Activated T-helper 2 cell treated with anti-CD3 and anti-CD28 coated beads, Interferon-gamma antibody, Interleukin-2, Interleukin-4, amounts not matched to agents 10 μg/mL and 5 μg/mL and 100 μg/mL, durations not matched to agents 14 hours and 24 hours and 36 hours (primary cell): ENCODE measurements around the gene SLC35F4. TPM values are rescaled to one million over a fixed set of nuclear protein-coding genes. Genes with fewer than 3 reads are reported as not detected.
"Not testable (repeated sequence)": the region's sequence is repeated elsewhere in the genome, so short reads cannot be mapped to it uniquely, and the experiment has no call there.

ENCODE experiments used
- DNase-seq: peaks from one replicate; pipeline ENCODE4 v3.0.0; 2021; ENCODE audit warnings: low spot score
- H3K27ac Mint-ChIP-seq: one replicate; pipeline ENCODE4 v1.8.0; 2021; ENCODE audit warnings: mixed read lengths
- H3K27me3 Mint-ChIP-seq: one replicate; pipeline ENCODE4 v1.8.0; 2021; ENCODE audit warnings: low read depth, mixed read lengths
- H3K36me3 Mint-ChIP-seq: one replicate; pipeline ENCODE4 v1.8.0; 2021; ENCODE audit warnings: low read depth, mixed read lengths
- H3K4me1 Mint-ChIP-seq: one replicate; pipeline ENCODE4 v1.8.0; 2021; ENCODE audit warnings: low read depth, mixed read lengths
- H3K4me3 Mint-ChIP-seq: one replicate; pipeline ENCODE4 v1.8.0; 2021; ENCODE audit warnings: low read depth, mild to moderate bottlenecking, moderate library complexity, mixed read lengths
- H3K9me3 Mint-ChIP-seq: one replicate; pipeline ENCODE4 v1.8.0; 2021; ENCODE audit warnings: mixed read lengths
- intact Hi-C: fragments of 100-400 bp; cut with micrococcal nuclease; formaldehyde crosslinking; loops from one replicate; pipeline ENCODE4 v1.15.1; 2023
- total RNA-seq: library from RNA; stranded (reverse); gene quantifications from 2 replicates; pipeline ENCODE4 v1.2.3, GENCODE V29; 2022

SLC35F4 gene
- total RNA-seq, 1 donor from 2014 or later, result not detected

- intact Hi-C loops, result no loop called here
- Mint-ChIP-seq H3K4me1 (no peaks in the 10 kb centered on the region), H3K36me3 (no peaks in the 10 kb centered on the region), H3K27ac (no peak overlapping the region), H3K9me3 (no peaks in the 10 kb centered on the region), H3K27me3 (peaks cover 17% of the 10 kb centered on the region), H3K4me3 (no peak overlapping the region)
- DNase-seq, result no peak
These were observed 5.0 kb upstream of the SLC35F4 start for GRCh38 chr14:57870686-57871457.

GRCh38 chr14:57869617-57870016 is 3.7 kb upstream of the SLC35F4 start:
- Mint-ChIP-seq H3K27ac (no peak overlapping the region), H3K9me3 (no peaks in the 10 kb centered on the region), H3K4me3 (no peak overlapping the region), H3K36me3 (no peaks in the 10 kb centered on the region), H3K4me1 (no peaks in the 10 kb centered on the region), H3K27me3 (peaks cover 20% of the 10 kb centered on the region)
- intact Hi-C loops, result no loop called here
- no peak for DNase-seq

- peaks cover 32% of the 10 kb centered on the region for H3K27me3 Mint-ChIP-seq
- H3K36me3 Mint-ChIP-seq, result no peaks in the 10 kb centered on the region
- H3K4me3 Mint-ChIP-seq, result no peak overlapping the region
These were observed 360 bp upstream of the SLC35F4 start for GRCh38 chr14:57866199-57866705.

GRCh38 chr14:57865066-57865402 is 858 bp downstream of the SLC35F4 start:
- Mint-ChIP-seq H3K36me3 (no peaks in the 10 kb centered on the region), H3K9me3 (no peaks in the 10 kb centered on the region), H3K27ac (no peak overlapping the region), H3K4me3 (no peak overlapping the region), H3K27me3 (peaks cover 31% of the 10 kb centered on the region), H3K4me1 (no peaks in the 10 kb centered on the region)
- no peak for DNase-seq
- intact Hi-C loops, result no loop called here

More at GRCh38 chr14:57866199-57866705, 360 bp upstream of the SLC35F4 start:
- H3K9me3 Mint-ChIP-seq, result no peaks in the 10 kb centered on the region
- intact Hi-C loops, result no loop called here
- H3K4me1 Mint-ChIP-seq, result no peaks in the 10 kb centered on the region
- no peak for DNase-seq
- no peak overlapping the region for H3K27ac Mint-ChIP-seq

- intact Hi-C loops, result no loop called here
- Mint-ChIP-seq H3K4me1 (no peaks in the 10 kb centered on the region), H3K9me3 (no peaks in the 10 kb centered on the region), H3K27me3 (peaks cover 30% of the 10 kb centered on the region), H3K36me3 (no peaks in the 10 kb centered on the region), H3K27ac (no peak overlapping the region), H3K4me3 (no peak overlapping the region)
- no peak for DNase-seq
These were observed 1.2 kb downstream of the SLC35F4 start for GRCh38 chr14:57864659-57865058.

- DNase-seq, result no peak
- intact Hi-C loops, result no loop called here
- Mint-ChIP-seq H3K9me3 (no peaks in the 10 kb centered on the region), H3K27me3 (peaks cover 30% of the 10 kb centered on the region), H3K4me3 (no peak overlapping the region), H3K36me3 (no peaks in the 10 kb centered on the region), H3K4me1 (no peaks in the 10 kb centered on the region), H3K27ac (no peak overlapping the region)
These were observed 2.4 kb downstream of the SLC35F4 start for GRCh38 chr14:57863471-57863870.

- DNase-seq, H3K9me3 Mint-ChIP-seq, H3K4me3 Mint-ChIP-seq, H3K27me3 Mint-ChIP-seq, H3K27ac Mint-ChIP-seq, H3K36me3 Mint-ChIP-seq, intact Hi-C loops, H3K4me1 Mint-ChIP-seq: not testable (repeated sequence)
These were observed 10.2 kb downstream of the SLC35F4 start for GRCh38 chr14:57855666-57856065.

GRCh38 chr14:57854571-57854970 is 11.3 kb downstream of the SLC35F4 start:
- no peak overlapping the region for H3K27ac Mint-ChIP-seq
- H3K4me3 Mint-ChIP-seq, result no peak overlapping the region

GRCh38 chr14:57851354-57851753 is 14.5 kb downstream of the SLC35F4 start:
- Mint-ChIP-seq H3K4me3 (no peak overlapping the region), H3K9me3 (no peaks in the 10 kb centered on the region), H3K36me3 (no peaks in the 10 kb centered on the region), H3K4me1 (no peaks in the 10 kb centered on the region), H3K27ac (no peak overlapping the region), H3K27me3 (no peaks in the 10 kb centered on the region)
- intact Hi-C loops, result no loop called here
- DNase-seq, result no peak

More at GRCh38 chr14:57854571-57854970, 11.3 kb downstream of the SLC35F4 start:
- H3K36me3 Mint-ChIP-seq, result no peaks in the 10 kb centered on the region
- H3K27me3 Mint-ChIP-seq, result no peaks in the 10 kb centered on the region
- no peaks in the 10 kb centered on the region for H3K4me1 Mint-ChIP-seq
- H3K9me3 Mint-ChIP-seq, result no peaks in the 10 kb centered on the region
- intact Hi-C loops, result no loop called here
- no peak for DNase-seq

- Mint-ChIP-seq H3K27ac (no peak overlapping the region), H3K9me3 (no peaks in the 10 kb centered on the region), H3K27me3 (no peaks in the 10 kb centered on the region), H3K36me3 (no peaks in the 10 kb centered on the region), H3K4me1 (no peaks in the 10 kb centered on the region), H3K4me3 (no peak overlapping the region)
- intact Hi-C loops, result no loop called here
- no peak for DNase-seq
These were observed 17.1 kb downstream of the SLC35F4 start for GRCh38 chr14:57848786-57849185.

- intact Hi-C loops, result no loop called here
- H3K27ac Mint-ChIP-seq, result no peak overlapping the region
- no peaks in the 10 kb centered on the region for H3K9me3 Mint-ChIP-seq
- no peak for DNase-seq
- no peak overlapping the region for H3K4me3 Mint-ChIP-seq
- no peaks in the 10 kb centered on the region for H3K27me3 Mint-ChIP-seq
- no peaks in the 10 kb centered on the region for H3K4me1 Mint-ChIP-seq
- H3K36me3 Mint-ChIP-seq, result no peaks in the 10 kb centered on the region
These were observed 17.5 kb downstream of the SLC35F4 start for GRCh38 chr14:57848353-57848752.

GRCh38 chr14:57847706-57848105 is 18.2 kb downstream of the SLC35F4 start:
- Mint-ChIP-seq H3K4me3 (no peak overlapping the region), H3K9me3 (no peaks in the 10 kb centered on the region), H3K27me3 (no peaks in the 10 kb centered on the region), H3K27ac (no peak overlapping the region), H3K4me1 (no peaks in the 10 kb centered on the region), H3K36me3 (no peaks in the 10 kb centered on the region)
- intact Hi-C loops, result no loop called here
- DNase-seq, result no peak

GRCh38 chr14:57847096-57847495 is 18.8 kb downstream of the SLC35F4 start:
- no peaks in the 10 kb centered on the region for H3K9me3 Mint-ChIP-seq
- no peaks in the 10 kb centered on the region for H3K36me3 Mint-ChIP-seq
- no peak overlapping the region for H3K27ac Mint-ChIP-seq
- H3K27me3 Mint-ChIP-seq, result no peaks in the 10 kb centered on the region
- intact Hi-C loops, result no loop called here
- DNase-seq, result no peak
- H3K4me1 Mint-ChIP-seq, result no peaks in the 10 kb centered on the region
- no peak overlapping the region for H3K4me3 Mint-ChIP-seq
